Suppressor macrophage (primary cell): Measurements from ENCODE around the gene GABRR1.

Experiments
- DNase-seq, 4 experiments: peaks; one replicate each; pipeline ENCODE4 v3.0.0-alpha.2; 2020 to 2022

GABRR1 gene

GRCh38 chr6:89154131-89154530 is 63.0 kb downstream of the GABRR1 start:
- no peak for DNase-seq

GRCh38 chr6:89148016-89148750 is 69.0 kb downstream of the GABRR1 start:
- peak in 3 of 4 experiments; percentile 22 to 43 (median 23) for DNase-seq

DNA sequence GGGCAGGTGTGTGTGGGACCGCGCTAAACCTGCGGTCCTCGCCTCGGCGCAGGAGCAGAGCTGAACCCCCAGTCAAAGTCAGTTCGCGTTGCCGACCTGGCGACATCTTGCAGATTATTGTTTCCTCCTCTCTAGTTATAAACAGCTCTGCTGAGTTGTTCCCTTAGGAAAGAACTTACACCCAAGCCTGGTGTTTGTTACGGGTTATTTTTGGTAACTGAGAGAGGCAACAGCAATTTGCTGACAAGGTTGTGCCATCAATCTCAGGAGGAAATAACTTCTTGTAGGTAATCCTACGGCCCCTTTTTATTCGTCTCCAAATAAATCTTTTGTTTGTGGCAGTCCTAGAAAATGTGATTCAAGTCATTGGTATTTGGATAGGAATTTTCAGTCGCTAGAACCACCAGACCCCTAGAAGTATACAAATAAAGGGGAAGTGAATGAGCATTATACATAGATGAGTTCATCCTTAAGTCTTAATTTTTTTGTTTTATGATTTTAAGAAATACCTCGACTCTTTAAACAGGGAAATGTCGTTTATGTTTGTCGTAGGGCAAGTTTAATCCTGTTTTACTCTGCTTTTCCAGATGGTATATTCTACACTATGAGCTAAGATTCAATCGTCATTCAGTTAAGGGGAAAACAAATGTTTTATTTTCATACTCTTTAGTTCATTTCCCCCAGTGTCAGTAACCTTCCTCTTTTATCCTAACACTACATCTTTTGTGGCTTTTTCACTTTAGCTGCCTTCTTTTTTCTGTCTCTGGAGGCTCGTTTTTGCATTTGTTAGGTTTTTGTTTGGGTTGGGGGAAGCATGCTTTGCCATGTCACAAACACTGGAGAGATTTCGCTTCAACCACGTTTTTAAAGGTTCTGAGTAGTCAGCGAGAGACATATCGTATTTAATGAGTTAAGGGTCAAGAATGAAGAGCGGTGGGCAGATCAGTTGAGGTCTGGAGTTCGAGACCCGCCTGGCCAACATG is 70.1 kb downstream of the GABRR1 start:
- DNase-seq = peak; percentile 14 to 36 (median 26)

DNA sequence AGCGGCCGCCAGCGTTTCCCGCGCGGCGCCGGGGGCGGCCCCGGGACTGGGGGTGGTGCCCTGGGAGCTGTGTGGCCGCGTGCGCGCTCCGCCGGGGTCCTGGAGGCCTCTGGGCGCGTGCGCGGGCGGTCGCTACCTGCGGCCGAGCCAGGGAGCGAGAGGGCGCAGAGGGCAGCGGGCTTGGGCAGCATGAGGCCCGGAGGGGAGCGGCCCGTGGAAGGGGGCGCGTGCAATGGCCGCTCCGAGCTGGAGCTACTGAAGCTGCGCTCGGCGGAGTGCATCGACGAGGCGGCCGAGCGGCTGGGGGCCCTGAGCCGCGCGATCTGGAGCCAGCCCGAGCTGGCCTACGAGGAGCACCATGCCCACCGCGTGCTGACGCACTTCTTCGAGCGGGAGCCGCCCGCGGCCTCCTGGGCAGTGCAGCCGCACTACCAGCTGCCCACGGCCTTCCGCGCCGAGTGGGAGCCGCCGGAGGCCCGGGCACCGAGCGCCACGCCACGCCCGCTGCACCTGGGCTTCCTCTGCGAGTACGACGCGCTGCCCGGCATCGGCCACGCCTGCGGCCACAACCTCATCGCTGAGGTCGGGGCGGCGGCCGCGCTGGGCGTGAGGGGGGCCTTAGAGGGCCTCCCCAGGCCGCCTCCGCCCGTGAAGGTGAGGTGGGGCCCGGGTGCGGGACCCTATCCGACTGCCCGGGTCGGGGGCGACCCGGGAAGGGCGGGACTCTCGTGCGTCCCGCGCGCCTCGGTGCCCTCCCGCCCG is 71.0 kb downstream of the GABRR1 start, which contains the start of gene PM20D2:
PM20D2 (plus strand) TSS at position 100 of the 762 bp plus-strand sequence; CDS start at position 190, 90 bp downstream.
- DNase-seq = peak; percentile 49 to 73 (median 54)

DNA sequence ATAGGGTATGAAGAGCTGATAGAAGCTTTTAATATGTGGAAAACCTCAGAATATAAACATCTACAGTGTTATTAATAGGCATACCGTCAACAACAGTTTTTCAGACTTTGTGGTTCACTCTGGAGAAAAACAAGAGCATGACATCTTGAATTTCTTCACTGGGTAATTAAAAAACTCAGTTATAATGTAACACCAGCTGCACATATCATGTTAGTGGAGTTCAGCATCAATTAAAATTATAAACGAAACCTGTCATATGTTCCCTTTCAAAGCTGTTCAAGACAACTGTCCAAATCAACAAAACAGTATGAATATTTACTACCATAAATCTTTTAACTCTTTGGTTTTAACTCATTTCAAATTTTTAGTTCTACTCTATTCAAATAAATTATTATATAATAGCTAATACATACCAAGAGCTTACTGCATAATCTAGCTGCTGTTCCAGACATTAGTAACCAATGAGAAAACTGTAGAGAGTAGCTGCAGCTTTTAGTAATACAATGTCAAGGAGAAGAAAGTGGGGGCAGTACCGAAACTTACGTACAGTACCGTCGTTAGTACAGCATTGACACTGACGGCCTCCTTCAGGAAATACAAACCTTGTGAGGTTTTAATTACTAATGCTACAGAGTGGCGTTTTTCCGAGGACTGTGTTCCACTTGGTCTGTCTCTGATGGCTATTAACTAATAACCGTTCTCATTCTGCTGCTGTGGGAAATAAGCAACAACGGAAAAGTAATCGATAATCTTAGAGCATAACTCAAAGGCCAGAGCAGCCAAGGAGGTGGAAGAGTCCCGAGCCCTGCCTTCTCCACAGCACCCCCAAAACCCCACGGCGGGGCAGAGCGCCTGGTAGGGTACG is 71.8 kb downstream of the GABRR1 start:
- DNase-seq = peak; percentile 19 to 31 (median 26)

DNA sequence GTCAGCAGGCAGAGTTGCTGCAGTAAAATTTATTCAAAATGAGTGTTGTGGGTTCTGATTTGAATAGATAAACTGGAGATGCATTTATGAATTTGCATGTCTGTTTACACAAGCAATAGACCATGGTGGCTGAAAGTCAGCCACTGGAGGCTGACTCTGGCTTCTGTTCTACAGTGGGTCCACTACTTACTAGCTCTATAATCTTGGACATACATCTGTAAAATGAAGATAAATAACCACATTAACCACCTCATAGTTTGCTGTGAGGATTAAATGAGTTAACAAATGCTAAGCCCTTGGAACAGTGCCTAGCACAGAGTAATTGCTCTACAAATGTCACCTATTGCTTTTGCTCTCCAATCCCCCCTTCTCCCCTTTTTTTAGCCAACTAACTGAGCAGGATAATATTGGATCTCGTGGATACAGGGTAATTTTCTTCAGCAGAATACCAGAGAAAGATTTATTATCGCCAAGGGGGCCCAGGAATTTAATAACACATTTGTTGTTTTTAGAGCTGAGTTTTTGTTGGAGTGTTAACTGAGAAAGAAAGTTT is 72.7 kb downstream of the GABRR1 start:
- DNase-seq = no peak

DNA sequence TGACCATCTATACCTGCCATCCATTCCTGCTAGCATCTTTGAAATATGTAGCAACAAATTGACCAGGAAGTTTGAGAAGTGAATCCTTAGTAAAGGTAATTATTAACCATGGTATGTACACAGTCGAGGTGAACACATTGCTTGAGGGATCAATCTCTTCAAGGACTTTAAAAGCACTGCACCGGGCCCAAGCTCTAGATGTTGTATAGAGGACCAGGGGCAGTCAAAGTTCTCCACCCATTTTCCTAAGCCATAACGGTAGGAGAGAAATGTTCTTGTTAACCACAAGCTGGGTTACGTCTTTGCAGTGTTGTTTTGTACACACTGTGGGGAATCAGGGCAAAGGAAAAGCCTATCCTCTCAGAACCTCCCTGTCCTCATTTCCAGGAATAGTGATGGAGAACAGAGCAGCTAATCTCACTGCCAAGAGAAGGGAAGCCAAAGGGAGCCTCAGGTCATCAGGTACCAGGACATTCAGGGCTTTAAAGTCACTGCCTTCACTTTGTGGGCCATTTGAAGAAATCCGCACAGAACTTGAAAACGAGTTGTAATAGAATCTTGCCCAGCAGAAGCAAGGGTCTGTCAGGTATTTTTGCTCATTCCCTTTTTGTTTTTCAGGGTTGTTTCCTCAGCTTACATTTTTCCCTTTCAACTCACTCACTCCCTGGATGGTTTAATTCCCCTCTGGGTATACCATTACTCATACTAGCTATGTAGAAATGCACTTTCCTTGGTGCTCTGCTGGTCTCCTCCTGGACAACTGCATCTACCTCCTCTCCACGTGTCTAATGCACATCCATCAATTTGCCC is 76.6 kb downstream of the GABRR1 start:
- no peak for DNase-seq

DNA sequence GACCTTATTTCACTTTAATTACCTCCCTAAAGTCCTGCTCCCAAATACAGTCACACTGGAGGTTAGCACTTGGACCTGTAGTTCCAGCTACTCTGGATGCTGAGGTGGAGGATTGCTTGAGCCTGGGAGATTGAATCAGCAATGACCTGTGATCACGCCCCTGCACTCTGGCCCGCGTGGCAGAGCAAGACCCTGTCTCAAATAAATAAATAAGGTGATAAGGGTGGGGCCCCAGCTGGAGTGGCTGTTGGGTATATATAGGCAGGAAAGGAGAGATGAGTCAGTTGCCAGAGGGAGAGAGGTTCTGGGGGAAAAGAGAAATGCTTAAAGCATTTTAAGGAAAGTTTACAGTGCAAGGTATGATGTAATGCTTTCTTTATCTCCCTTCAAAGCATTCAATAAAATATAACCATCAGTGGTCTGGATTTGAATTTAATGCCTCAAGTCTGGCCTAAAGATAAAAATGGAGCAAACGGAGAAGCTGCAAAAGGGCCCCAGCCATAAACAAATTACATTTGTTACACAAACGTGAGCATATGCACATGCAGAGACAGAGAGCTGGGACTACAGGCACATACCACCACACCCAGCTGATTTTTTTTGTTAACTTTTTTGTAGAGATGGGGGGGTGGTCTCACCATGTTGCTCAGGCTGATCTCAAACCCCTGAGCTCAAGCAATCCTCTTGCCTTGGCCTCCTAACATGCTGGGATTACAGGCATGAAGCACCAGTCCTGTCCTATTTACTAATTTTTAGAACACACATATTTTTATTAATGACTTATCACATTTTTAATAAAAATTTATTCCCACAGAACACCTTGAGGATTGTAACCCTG is 77.4 kb downstream of the GABRR1 start:
- DNase-seq = no peak

GRCh38 chr6:89138173-89138572 is 79.0 kb downstream of the GABRR1 start:
- no peak for DNase-seq

DNA sequence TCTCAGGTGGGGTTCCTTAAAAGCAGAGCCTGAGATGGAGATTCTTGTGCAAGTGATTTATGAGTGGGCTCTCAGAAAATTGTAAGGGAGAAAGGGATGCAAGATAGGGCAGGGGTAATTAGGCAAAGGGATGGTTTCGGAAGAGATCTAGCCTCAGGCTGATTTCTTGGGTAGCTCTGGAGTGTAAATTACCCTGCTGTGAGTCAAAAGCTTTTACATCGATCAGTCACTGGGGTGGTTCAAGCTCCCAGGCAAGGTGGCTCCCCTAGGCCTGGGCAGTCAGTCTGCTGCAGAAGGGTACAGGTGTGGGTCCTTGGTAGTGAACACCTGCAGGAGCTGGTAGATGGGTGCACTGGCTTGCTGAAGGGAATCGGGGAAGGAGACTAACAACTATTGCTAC is 82.4 kb downstream of the GABRR1 start:
- DNase-seq = no peak

DNA sequence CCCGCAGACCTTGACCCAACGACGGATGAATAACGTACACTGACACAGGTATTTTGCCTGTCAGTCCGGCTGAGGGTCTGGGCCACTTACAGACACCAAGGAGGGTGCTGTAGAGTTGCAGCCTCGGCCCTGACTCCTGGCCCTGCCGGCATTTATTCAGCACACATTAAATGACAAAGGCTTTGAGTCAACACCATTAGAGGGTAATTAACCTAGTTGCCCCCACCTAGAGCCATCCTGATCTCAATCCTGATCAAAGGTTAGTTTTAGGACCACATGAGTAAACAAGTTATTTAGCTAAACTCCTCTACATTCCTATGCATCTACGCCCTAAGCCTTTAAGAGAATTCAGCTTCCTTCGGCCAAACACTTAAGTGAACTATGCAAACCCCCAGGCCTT is 83.2 kb downstream of the GABRR1 start:
- DNase-seq = no peak

- peak; percentile 36 to 74 (median 60) for DNase-seq
These were observed 85.1 kb downstream of the GABRR1 start for GRCh38 chr6:89132057-89132456.

DNA sequence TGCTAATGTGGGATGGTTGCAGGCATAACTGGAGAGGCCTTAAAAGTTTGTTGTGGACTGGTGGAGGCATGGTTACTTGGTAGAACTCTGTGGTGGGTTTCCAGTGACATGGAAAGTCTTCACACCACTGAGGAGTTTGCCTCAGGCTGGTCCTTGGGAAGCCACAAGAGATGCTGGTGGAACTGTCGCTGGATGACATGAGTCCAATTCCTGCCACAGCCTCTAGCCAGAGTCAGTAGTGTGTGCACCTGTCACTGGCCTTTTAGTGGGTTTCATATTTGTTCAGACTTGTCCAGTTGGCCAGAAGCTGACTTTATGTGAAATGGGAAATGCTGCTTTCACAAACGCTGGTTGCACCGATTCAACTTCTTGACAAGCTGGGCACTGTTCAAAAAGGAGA is 85.6 kb downstream of the GABRR1 start:
- no peak for DNase-seq

DNA sequence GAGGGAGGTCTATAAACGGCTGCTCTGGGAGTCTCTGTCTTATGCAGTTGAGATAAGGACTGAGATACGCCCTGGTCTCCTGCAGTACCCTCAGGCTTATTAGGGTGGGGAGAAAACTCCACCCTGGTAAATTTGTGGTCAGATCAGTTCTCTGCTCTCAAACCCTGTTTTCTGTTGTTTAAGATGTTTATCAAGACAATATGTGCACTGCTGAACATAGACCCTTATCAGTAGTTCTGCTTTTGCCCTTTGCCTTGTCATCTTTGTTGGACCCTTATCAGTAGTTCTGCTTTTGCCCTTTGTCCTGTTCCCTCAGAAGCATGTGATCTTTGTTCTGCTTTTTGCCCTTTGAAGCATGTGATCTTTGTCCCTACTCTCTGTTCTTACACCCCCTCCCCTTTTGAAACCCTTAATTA is 88.9 kb downstream of the GABRR1 start:
- peak in 1 of 4 experiments; percentile 6 for DNase-seq
